Skeletal muscle tissue (tissue), 4 donors: ENCODE results near the gene ARHGAP15. TPM values are rescaled to one million over a fixed set of nuclear protein-coding genes. Genes with fewer than 3 reads are reported as not detected.

Experiments
- H3K27ac ChIP-seq: one replicate; pipeline ENCODE4 v1.7.0; 2013; ENCODE audit warnings: mild to moderate bottlenecking, low read depth, low read length, inconsistent platforms
- H3K27me3 ChIP-seq, 3 donors: one replicate each; pipeline ENCODE4 v1.7.0; 2013; ENCODE audit warnings: low read length in 3 of 3; ENCODE audit not compliant: control insufficient read depth in 3 of 3, insufficient read depth in 3 of 3
- H3K36me3 ChIP-seq, 3 donors: one replicate each; pipeline ENCODE4 v1.7.0; 2013; ENCODE audit warnings: low read length in 3 of 3; ENCODE audit not compliant: control insufficient read depth in 3 of 3, insufficient read depth in 3 of 3
- H3K4me1 ChIP-seq, 3 donors: one replicate each; pipeline ENCODE4 v1.7.0; 2013; ENCODE audit warnings: low read length in 3 of 3, mild to moderate bottlenecking in 3 of 3; ENCODE audit not compliant: control insufficient read depth in 3 of 3, insufficient read depth in 3 of 3
- H3K4me3 ChIP-seq, 3 donors: one replicate each; pipeline ENCODE4 v1.7.0; 2013; ENCODE audit warnings: low read length in 3 of 3
- H3K9ac ChIP-seq, 3 donors: one replicate each; pipeline ENCODE4 v1.7.0; 2013; ENCODE audit warnings: low read length in 3 of 3, mild to moderate bottlenecking in 3 of 3, moderate library complexity in 2 of 3, low read depth in 1 of 3
- H3K9me3 ChIP-seq, 3 donors: one replicate each; pipeline ENCODE4 v1.7.0; 2013; ENCODE audit warnings: low read length in 3 of 3; ENCODE audit not compliant: control insufficient read depth in 3 of 3
- total RNA-seq: library from RNA; depleted of rRNA; stranded (reverse); fragments of >200 nt; gene quantifications from one replicate; pipeline ENCODE4 v1.2.3, GENCODE V29; 2014
- donor health status: Osteomylitis.

ARHGAP15 gene
- total RNA-seq, 1 donor from 2014 or later: 33.9 TPM

DNA sequence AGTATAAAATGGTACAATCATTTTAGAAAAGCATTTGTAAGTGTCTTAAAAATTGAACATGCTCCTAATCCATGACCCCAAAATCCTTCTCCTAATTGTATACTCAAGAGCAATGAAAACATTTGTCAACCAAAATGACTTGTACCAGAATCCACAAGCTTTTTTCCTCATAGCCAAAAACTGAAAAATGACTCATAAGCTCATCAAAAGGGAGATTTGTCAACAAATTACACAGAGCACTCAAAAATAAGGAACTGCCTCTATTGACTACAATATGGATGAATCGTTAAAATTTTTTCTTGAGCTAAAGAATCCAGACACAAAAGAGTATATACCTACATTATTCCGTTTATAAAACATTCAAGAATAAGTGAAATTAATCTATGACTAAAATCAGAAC is 544.8 kb downstream of the ARHGAP15 start:
- Histone ChIP-seq H3K9me3 (no peaks in the 10 kb centered on the region), H3K36me3 (no peaks in the 10 kb centered on the region), H3K9ac (no peak overlapping the region), H3K4me3 (no peak overlapping the region), H3K27ac (no peak overlapping the region), H3K4me1 (no peaks in the 10 kb centered on the region), H3K27me3 (no peaks in the 10 kb centered on the region)

- no peaks in the 10 kb centered on the region for H3K4me1 ChIP-seq
- no peaks in the 10 kb centered on the region for H3K36me3 ChIP-seq
- H3K27ac ChIP-seq: no peak overlapping the region
- H3K27me3 ChIP-seq: no peaks in the 10 kb centered on the region
- H3K9ac ChIP-seq: no peak overlapping the region
- H3K9me3 ChIP-seq: no peaks in the 10 kb centered on the region
- H3K4me3 ChIP-seq: no peak overlapping the region
These were observed 545.8 kb downstream of the ARHGAP15 start for GRCh38 chr2:143675021-143675420.

- Histone ChIP-seq H3K9ac (no peak overlapping the region), H3K4me3 (no peak overlapping the region), H3K9me3 (no peaks in the 10 kb centered on the region), H3K36me3 (no peaks in the 10 kb centered on the region), H3K27me3 (no peaks in the 10 kb centered on the region), H3K4me1 (no peaks in the 10 kb centered on the region), H3K27ac (no peak overlapping the region)
These were observed 550.4 kb downstream of the ARHGAP15 start for GRCh38 chr2:143679617-143680016.

GRCh38 chr2:143680885-143681405 is 551.7 kb downstream of the ARHGAP15 start:
- H3K9me3 ChIP-seq: no peaks in the 10 kb centered on the region
- H3K4me3 ChIP-seq: no peak overlapping the region
- no peaks in the 10 kb centered on the region for H3K36me3 ChIP-seq
- no peaks in the 10 kb centered on the region for H3K27me3 ChIP-seq
- no peaks in the 10 kb centered on the region for H3K4me1 ChIP-seq
- no peak overlapping the region for H3K9ac ChIP-seq
- no peak overlapping the region for H3K27ac ChIP-seq

GRCh38 chr2:143682436-143683055 is 553.3 kb downstream of the ARHGAP15 start:
- H3K27ac ChIP-seq: no peak overlapping the region
- no peaks in the 10 kb centered on the region for H3K36me3 ChIP-seq
- no peaks in the 10 kb centered on the region for H3K9me3 ChIP-seq
- H3K4me1 ChIP-seq: no peaks in the 10 kb centered on the region
- no peak overlapping the region for H3K9ac ChIP-seq
- H3K4me3 ChIP-seq: no peak overlapping the region
- H3K27me3 ChIP-seq: no peaks in the 10 kb centered on the region

- Histone ChIP-seq H3K27ac (no peak overlapping the region), H3K9ac (no peak overlapping the region), H3K36me3 (no peaks in the 10 kb centered on the region), H3K9me3 (no peaks in the 10 kb centered on the region), H3K27me3 (no peaks in the 10 kb centered on the region), H3K4me1 (no peaks in the 10 kb centered on the region), H3K4me3 (no peak overlapping the region)
These were observed 554.8 kb downstream of the ARHGAP15 start for GRCh38 chr2:143683977-143684376.

DNA sequence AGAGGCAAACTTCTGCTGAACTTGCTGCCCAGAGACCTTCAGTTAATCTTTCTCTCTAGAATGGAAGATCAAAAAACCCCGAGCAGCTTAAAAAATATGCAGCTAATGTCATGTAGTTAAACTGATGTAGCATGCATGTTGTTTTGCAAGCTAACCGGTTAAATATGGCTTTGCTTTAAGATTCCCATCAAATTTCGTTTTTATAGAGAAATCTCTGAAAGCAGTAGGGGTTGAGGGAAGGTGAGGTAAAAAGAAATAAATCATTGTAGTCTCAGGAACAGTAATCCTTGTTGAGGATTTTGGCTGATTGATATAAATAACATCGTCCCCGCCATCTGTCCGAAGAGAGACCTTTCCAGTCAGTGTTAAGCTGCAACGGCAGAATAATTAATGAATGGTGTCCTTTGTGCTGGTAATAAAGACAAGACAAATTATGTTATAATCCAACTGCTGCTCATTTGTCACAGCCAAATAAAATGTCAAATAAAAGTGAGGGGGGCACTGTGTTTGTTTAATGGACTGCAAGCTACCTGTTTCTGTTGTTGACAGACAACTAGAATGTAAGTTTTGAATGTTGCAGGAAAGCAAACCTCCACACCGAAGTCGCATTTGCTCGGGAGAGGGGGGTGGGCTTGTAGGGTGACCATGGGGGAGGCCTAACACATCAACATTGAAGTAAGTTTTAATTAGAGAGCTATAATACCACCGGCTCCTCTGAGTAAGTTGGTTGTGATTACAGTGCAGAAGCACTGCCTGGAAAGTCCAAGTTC is 555.5 kb downstream of the ARHGAP15 start:
- no peaks in the 10 kb centered on the region for H3K9me3 ChIP-seq
- no peak overlapping the region for H3K4me3 ChIP-seq
- H3K36me3 ChIP-seq: no peaks in the 10 kb centered on the region
- H3K4me1 ChIP-seq: no peaks in the 10 kb centered on the region
- no peak overlapping the region for H3K27ac ChIP-seq
- H3K9ac ChIP-seq: no peak overlapping the region
- no peaks in the 10 kb centered on the region for H3K27me3 ChIP-seq

GRCh38 chr2:143685421-143686078 is 556.3 kb downstream of the ARHGAP15 start:
- no peak overlapping the region for H3K27ac ChIP-seq
- no peaks in the 10 kb centered on the region for H3K4me1 ChIP-seq

GRCh38 chr2:143686585-143687164 is 557.5 kb downstream of the ARHGAP15 start:
- H3K4me3 ChIP-seq: no peak overlapping the region
- H3K27ac ChIP-seq: no peak overlapping the region
- H3K4me1 ChIP-seq: no peaks in the 10 kb centered on the region
- no peaks in the 10 kb centered on the region for H3K27me3 ChIP-seq
- no peaks in the 10 kb centered on the region for H3K36me3 ChIP-seq
- H3K9ac ChIP-seq: no peak overlapping the region
- H3K9me3 ChIP-seq: no peaks in the 10 kb centered on the region

More at GRCh38 chr2:143685421-143686078, 556.3 kb downstream of the ARHGAP15 start:
- no peak overlapping the region for H3K9ac ChIP-seq
- H3K27me3 ChIP-seq: no peaks in the 10 kb centered on the region
- no peaks in the 10 kb centered on the region for H3K9me3 ChIP-seq
- no peaks in the 10 kb centered on the region for H3K36me3 ChIP-seq
- H3K4me3 ChIP-seq: no peak overlapping the region
